Hematopoietic multipotent progenitor cell (in vitro differentiated cells): Measurements from ENCODE around the gene RRN3. TPM values are rescaled to one million over a fixed set of nuclear protein-coding genes. Genes with fewer than 3 reads are reported as not detected.
"Not testable (repeated sequence)": the region's sequence is repeated elsewhere in the genome, so short reads cannot be mapped to it uniquely, and the experiment has no call there.

Experiments
- DNase-seq, 3 donors: peaks; one replicate each; pipeline ENCODE4 v3.0.0-alpha.2; 2011 to 2015; ENCODE audit warnings: low read depth in 2 of 3, low spot score in 2 of 3
- total RNA-seq: library from RNA; depleted of rRNA; stranded (reverse); fragments of >200 nt; gene quantifications from one replicate; pipeline ENCODE4 v1.2.3, GENCODE V29; 2012

Gene RRN3
- total RNA-seq, 1 donor: 19.7 TPM

DNA sequence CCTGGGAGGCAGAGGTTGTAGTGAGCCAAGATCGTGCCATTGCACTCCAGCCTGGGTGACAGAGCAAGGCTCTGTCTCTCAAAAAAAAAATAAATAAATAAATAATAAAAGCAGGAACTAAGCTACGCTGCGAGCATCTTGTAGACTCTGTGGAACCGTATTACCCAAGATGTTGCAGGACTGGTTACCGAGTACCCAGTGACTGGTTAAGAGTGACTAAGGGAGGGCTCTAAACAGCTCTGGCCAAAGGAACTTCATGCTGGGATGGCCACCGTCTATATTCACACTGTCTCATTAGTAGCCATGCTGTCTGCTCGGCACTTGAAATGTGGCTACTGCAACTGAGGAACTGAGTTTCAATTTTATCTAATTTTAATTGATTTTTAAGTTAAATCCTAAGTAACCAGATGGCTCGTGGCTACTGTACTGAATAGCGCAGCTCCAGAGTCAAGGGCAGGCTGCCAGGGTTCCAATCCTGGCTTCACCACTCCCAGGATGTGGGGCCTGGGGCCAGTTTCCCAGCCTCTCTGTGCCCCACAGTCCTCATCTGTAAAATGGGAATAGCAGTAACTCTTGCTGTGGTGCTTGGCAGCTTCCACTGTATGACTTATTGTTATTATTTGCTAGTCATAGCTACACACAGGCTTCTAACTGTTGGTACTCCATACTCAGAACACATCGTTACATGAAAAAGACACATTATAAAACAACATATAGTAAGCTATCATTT is 41.2 kb downstream of the RRN3 start:
- DNase-seq: no peak

DNA sequence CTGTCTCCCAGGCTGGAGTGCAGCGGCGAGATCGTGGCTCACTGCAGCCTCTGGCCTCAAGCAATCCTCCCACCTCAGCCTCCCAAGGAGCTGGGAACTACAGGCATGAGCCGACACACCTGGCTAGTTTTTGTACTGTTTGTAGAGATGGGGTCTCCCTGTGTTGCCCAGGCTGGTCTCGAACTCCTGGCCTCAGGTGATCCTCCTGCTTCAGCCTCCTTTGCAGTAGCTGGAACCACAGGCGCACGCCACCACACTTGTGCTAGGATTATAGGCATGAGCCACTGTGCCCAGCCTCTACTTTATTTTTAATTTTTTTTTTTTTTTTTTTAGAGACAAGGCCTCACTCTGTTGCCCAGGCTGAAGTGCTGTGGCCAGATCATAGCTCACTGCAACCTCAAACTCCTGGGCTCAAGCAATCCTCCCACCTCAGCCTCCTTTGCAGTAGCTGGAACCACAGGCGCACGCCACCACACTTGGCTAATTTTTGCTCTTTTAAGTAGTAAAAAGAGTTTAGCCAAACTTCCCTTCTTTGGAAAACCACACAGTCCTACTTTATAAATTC is 42.6 kb downstream of the RRN3 start:
- DNase-seq: no peak

DNA sequence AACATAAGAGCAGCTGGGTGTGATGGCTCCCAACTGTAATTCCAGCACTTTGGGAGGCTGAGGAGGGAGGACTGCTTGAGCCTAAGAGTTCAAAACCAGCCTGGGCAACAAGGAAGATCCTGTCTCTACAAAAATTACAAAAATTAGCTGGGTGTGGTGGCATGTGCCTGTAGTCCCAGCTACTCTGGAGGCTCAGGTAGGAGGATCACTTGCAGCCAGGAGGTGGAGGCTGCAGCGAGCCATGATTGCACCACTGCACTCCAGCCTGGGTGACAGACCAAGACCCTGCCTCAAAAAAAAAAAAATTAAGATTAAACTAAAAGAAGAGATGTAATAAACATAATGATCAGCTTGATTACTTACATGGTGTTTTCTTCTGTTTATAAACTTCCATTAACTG is 43.6 kb downstream of the RRN3 start:
- not testable (repeated sequence) for DNase-seq

DNA sequence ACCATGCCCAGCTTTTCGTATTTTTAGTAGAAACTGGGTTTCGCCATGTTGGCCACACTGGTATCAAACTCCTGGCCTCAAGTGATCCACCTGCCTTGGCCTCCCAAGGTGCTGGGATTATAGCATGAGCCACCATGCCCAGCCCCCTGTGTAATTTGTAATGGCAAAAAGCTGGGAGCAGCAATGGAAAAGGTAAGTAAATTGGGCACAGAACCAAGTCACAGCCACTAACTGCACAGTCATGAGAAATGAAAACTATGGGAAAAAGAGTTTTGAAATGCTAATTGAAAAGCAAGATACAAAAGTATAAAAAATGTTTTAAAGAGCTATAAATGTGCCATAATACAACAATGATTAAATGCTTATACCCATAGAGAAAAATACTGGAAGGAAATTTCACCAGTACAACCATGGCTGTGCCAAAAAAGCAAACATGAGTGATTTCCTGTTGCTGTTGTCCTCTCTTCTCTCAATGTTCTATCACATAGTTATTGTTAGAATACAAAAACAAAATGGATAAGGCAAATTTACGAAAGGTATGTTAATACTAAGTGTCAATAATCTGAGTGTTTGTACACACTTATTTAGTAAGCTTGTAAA is 44.4 kb downstream of the RRN3 start:
- DNase-seq: no peak

DNA sequence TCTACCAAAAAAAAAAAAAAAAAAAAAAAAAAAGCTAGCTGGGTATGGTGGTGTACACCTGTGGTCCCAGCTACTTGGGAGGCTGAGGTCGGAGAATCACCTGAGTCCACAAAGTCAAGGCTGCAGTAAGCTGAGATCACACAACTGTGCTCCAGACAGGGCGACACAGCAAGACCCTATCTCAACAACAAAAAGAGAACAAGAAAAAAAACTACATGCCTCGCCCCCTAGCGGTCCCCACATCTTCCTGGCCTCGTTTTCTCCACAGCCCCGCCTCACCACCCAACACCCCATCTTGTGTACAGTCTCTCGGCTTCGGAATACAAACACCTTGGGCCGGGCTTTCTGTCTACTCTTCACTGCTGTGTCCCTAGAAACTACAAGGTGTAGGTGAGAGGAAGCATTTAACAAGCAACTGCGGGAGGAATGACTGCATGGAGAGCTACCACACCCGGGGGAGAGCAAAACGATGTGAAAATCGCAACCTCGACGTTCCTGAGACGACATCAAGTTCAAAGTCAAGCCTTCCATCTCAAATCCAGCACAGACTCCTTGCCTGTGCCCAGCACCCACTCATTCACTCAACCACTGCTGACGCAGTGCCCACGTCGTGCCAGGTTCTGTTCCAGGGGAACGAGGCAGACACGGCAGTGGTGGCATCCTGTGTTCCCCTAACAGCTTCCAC is 47.2 kb downstream of the RRN3 start:
- no peak for DNase-seq

DNA sequence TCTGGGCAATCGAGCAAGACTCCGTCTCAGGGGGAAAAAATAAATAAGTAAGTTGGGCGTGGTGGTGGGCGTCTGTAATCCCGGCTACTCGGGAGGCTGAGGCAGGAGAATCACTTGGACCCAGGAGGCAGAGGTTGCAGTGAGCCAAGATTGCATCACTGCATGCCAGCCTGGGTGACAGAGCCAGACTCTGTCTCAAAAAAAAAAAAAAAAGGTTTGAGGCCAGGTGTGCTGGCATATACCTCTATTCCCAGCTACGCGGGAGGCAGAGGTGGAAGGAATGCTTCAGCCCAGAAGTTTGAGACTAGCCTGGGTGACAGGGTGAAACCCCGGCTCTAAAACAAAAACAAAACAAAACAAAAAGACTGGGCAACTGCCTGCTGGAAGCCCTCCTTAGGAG is 48.8 kb downstream of the RRN3 start:
- DNase-seq: not testable (repeated sequence)

DNA sequence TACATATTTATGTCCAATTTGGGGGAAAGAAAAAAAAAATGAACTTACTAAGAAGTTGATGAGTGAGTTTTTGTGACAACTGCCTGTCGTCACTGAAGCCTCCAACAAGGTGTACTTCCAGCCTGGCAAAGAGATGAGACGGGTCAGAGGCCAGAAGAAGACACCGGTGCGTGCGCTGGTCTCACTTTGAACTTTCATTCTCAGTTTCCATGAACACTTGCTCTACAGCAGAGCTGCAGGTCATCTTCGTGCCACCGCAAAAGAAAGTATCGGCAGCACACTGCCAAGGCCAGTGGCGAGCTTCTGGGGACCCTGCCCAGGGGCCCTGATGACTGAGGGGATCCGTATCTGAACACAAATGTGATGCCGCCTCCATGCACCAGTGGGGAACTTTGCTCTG is 49.8 kb downstream of the RRN3 start:
- no peak for DNase-seq

DNA sequence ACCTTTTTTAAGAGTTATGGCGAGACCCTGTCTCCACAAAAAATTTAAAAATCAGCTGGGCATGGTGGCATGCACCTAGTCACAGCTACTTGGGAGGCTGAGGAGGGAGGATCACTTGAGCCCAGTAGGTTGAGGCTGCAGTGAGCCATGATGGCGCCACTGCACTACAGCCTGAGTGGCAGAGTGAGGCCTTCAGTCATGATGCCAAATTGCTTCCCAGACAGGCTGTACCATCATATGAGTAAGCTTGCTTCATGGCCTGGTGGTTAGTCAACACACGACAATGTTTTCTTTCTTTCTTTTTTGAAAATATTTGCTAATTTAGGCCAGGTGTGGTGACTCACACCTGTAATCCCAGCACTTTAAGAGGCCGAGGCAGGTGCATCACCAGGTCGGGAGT is 50.7 kb downstream of the RRN3 start:
- no peak for DNase-seq

DNA sequence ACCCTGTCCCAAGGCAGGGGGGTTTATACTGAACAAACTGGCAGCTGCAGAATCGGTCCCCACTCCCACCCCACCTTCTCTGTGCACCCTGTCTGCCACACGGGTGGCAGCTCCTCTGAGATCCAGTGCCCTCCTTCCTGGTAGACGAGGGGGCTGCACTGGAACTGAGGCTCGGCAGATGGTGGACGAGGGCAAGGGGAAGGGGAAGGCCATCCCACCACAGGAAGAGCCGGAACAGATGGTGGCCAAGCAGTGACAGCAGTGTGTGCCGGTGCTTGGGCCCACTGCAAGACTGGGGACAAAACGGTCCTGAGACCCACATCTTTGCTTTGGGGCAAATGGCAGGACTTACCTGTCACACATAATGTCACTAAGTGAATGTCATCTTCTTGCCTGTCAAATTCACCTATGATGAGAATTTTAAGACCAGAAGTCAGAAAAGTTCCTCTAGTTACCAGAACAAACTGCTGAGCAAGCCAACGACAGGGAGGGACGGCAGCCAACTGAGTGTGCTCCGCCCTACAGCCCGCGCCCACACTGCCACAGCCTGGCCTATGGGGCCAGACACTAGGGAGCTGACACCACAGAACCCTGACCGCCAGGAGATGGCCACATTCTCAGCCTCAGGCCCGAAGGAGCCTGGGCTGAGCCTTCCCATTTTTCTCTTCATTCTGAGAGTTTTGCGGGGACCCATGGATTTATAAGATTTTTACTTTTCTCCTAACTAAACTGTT is 52.6 kb downstream of the RRN3 start:
- DNase-seq: peak in 2 of 3 donors; percentile 37 to 55

DNA sequence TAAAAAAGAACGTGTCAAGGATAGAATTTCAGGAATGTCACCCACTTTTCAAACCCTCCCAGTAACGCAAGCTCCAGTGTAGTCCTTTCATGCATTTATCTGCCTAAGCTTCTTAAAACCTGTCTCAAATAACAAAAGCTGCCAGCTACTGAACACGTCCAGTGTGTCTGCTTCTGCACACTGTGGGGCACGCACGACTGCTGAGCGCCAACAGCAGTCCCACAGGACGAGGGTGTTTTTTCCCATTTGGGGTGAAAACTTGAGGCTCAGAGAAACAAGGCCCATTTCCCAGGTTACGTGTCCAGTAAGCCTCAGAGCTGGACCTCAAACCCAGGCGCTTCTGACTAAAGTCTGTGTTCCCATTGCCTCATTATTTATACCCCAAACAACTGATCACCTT is 55.4 kb downstream of the RRN3 start:
- no peak for DNase-seq

DNA sequence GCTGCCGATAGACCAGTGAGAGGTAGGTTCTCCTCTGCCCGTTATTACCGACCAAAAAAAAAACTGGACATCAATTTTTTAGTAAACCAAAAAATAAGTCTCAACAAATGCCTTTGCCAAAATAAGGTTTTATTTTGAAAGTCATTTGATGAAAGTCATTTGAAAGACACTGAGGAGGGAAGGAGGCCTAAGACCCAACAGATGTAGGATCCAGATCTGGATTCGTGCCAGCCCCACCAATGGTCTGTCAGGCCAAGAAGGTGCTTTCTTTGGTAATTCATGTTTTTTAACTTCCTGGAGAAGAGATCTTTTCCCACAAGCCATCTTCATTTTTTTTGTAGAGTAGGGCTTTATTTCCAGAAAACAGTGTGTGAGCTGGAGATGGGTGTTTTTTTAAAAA is 56.3 kb downstream of the RRN3 start:
- DNase-seq: no peak

DNA sequence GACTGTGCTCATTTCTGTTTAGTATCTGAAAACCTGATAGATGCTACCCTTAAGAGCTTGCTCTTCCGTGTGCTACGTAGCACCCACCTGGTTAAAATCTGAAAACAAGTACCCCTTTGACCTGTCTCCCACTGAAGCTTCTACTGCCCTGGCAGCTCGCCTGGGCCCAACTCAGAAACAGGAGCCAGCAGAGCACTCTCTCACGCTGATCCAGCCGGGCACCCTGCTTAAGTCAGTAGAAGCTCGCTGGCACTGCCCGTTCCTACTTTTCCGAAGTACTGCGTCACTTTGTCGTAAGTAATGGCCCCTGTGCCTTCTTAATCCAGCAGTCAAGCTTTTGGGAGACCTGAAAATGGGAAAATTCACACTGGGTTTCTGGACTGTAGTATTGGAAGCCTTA is 57.1 kb downstream of the RRN3 start:
- DNase-seq: no peak

DNA sequence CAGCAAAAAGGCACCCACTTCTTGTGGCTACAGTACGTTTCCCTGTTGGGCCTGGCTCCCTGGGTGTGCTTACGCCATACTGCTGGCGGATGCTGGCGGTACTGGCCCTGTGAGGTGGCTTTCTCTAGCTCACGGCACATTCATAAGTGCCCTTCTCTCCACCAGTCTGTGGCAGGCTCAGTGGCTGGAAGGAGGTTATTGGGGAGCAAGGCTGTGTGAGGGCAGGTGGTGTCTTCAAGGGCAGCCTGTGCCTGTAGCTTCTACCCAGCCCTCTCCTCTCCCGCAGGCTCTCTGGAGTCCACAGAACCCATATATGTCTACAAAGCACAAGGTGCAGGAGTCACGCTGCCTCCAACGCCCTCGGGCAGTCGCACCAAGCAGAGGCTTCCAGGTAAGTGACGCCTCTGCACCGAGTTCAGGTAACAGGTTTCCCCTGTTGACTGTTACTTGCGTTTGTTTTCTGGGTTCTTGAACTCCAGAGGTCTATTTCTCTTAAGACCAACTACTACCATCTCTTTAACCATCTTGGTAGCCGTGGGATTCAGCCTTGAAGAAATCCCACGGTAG is 58.8 kb downstream of the RRN3 start:
- no peak for DNase-seq

DNA sequence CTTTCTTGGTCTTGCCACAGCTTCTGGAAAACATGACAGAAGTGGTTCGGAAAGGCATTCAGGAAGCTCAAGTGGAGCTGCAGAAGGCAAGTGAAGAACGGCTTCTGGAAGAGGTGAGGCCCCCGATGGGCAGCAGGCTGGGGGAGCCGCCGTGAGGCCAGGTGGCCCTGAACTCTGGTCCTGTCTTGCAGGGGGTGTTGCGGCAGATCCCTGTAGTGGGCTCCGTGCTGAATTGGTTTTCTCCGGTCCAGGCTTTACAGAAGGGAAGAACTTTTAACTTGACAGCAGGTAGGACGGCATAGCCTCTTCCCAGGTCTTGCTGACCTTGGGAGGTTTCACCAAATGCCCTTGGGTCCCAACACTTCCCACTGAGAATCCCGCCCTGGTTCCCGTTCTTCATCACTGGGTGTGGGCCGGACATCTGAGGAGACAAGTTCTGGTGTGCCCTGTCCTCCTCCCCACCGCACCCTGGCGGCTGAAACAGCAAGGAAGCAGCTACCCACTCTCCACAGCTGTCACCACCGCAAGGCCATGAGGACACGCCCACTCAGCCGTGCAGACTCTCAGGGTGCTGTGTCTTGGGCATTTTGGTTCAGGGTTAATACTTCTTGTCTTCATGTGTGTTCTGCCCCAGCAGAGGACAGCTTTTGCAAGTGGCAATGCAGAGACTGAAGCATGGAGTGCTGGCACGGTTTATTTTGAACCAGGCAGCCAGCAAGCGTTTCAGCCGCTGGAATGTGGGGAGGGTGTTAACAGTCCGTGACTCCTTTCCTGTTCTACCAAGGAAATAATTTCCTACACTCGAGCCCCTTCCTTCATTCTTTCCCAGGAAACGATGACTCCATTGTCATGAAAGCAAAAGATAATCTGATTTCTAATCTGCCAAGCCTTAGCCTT is 59.6 kb downstream of the RRN3 start:
- no peak for DNase-seq

DNA sequence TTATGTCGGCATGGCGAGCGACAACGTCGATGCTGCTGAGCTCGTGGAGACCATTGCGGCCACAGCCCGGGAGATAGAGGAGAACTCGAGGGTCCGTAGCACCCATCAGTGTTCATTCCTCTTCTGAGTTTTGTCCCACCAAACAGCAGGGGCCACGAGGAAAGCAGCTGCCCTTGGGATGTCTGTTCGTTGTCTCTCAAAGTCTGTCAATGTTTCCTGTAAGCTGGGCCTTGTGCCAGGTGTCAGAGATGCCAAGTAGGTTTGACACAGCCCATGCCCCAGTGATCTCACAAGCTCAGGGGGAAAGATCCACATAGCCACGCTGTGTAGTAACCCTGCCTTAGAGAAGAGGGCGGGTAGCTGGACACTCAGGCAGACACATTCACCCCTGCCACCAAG is 60.8 kb downstream of the RRN3 start:
- no peak for DNase-seq

DNA sequence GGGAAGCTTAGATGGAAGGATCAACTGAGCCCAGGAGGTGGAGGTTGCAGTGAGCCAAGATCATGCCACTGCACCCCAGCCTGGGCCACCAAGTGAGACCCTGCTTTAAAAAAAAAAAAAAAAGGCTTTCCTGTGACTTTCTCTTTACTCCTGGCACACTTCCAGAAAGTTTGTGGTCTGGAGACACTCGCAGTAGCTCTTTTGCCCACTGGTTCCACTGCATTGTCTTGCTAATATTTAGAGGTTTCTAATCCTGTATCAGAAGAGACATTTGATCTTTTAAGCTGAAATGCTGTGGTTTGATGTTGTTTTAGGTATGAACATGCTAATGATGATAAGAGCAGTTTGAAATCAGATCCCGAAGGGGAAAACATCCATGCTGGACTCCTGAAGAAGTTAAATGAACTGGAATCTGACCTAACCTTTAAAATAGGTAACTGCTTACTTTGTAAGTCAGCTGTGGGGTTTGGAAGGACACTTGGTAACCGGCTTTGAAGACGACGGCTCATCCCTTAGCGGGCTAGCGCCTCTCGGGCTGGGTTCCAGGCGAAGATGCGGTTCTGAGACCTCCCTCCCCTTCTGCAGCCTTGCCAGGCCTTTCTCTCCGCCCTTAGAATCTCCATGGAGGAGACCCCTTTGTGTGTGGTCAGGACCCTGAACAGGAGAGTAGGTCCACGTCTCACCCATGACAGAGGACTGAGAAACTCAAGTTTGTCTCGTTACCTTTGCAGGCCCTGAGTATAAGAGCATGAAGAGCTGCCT is 61.3 kb downstream of the RRN3 start:
- peak in 2 of 3 donors; percentile 66 to 81 for DNase-seq

DNA sequence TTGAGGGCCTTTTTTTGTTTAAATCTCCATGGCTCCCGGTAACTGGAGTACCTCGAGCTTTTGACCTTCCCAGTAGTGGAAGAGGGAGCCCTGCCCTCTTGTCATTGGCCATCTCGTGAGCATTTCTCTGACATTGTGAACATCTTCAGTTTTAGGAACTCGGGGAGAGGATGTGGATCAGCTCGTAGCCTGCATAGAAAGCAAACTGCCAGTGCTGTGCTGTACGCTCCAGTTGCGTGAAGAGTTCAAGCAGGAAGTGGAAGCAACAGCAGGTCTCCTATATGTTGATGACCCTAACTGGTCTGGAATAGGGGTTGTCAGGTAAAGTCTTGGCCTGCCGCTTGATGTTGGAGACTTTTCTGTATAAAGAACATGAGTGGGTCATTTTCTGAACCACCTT is 62.5 kb downstream of the RRN3 start:
- no peak for DNase-seq

DNA sequence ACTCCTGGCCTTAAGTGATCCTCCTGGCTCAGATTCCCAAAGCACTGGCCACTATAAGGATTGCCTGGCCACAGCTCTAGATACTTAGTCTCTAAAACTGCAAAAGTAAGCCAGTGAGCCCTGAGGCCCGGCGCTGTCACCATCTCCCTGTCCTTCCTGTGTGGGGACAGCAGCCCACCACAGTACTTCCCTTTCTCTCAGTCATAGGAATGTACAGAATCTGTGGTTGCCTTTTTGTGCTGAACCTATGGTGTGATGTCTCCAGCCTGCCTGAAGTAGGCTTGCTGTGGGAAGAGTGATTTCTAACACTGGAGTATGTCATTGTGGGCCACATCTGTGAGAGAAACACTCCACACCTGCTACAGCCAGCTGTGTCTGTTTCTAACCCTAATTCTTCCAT is 62.9 kb downstream of the RRN3 start:
- peak in 2 of 3 donors; percentile 40 to 61 for DNase-seq

DNA sequence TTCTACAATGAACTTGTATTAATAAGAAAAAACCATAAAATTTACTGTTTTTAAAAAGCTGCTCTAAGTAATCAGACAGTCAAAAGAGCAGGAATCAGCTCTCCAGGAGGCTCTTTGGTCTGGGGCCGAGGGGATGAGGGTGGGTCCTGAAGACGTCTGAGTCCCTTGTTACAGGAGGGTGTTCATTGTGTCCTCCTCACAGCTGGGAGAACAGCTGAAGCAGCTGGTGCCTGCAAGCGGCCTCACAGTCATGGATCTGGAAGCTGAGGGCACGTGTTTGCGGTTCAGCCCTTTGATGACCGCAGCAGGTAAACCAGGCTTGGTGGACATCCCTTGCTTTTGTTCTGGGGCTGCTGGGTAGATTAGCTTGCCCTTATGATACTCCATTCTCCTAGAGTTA is 64.3 kb downstream of the RRN3 start:
- not testable (repeated sequence) for DNase-seq
